Cortex of kidney (tissue), 1 donor: ENCODE data around the gene GPC6.

Experiments
- DNase-seq: peaks from one replicate; lab custom pipeline; 2025; lab: John Stamatoyannopoulos, UW

GPC6 gene

GRCh38 chr13:93377196-93377595, 150.6 kb downstream of the GPC6 start:
- no peak for DNase-seq

- DNase-seq: no peak
Measured at GRCh38 chr13:93378184-93378583, 151.6 kb downstream of the GPC6 start.

GRCh38 chr13:93386116-93386515, 159.5 kb downstream of the GPC6 start:
- DNase-seq: no peak

- no peak for DNase-seq
Measured at GRCh38 chr13:93388701-93389100, 162.1 kb downstream of the GPC6 start.

GRCh38 chr13:93397619-93398018, 171.0 kb downstream of the GPC6 start:
- DNase-seq: no peak

GRCh38 chr13:93398167-93399035, 171.8 kb downstream of the GPC6 start:
- no peak for DNase-seq

GRCh38 chr13:93399212-93399611, 172.6 kb downstream of the GPC6 start:
- DNase-seq: no peak

- no peak for DNase-seq
Measured at GRCh38 chr13:93406136-93406535, 179.5 kb downstream of the GPC6 start.

- no peak for DNase-seq
Measured at GRCh38 chr13:93407551-93407950, 180.9 kb downstream of the GPC6 start.

- no peak for DNase-seq
Measured at GRCh38 chr13:93409001-93409400, 182.4 kb downstream of the GPC6 start.

GRCh38 chr13:93409816-93410215, 183.2 kb downstream of the GPC6 start:
- no peak for DNase-seq

- no peak for DNase-seq
Measured at GRCh38 chr13:93411186-93411680, 184.6 kb downstream of the GPC6 start.

- no peak for DNase-seq
Measured at GRCh38 chr13:93412676-93413075, 186.1 kb downstream of the GPC6 start.

- DNase-seq: no peak
Measured at GRCh38 chr13:93413972-93414717, 187.5 kb downstream of the GPC6 start.

- DNase-seq: no peak
Measured at GRCh38 chr13:93416736-93417355, 190.2 kb downstream of the GPC6 start.

GRCh38 chr13:93418398-93418797, 191.8 kb downstream of the GPC6 start:
- DNase-seq: no peak

- DNase-seq: no peak
Measured at GRCh38 chr13:93420206-93420605, 193.6 kb downstream of the GPC6 start.

GRCh38 chr13:93420887-93421286, 194.3 kb downstream of the GPC6 start:
- DNase-seq: no peak

- no peak for DNase-seq
Measured at GRCh38 chr13:93422980-93423543, 196.5 kb downstream of the GPC6 start.

- no peak for DNase-seq
Measured at GRCh38 chr13:93425411-93425810, 198.8 kb downstream of the GPC6 start.

- no peak for DNase-seq
Measured at GRCh38 chr13:93430381-93430780, 203.8 kb downstream of the GPC6 start.

- DNase-seq: no peak
Measured at GRCh38 chr13:93435651-93436050, 209.0 kb downstream of the GPC6 start.
